Stimulated activated CD8-positive, alpha-beta memory T cell treated with anti-CD3 and anti-CD28 coated beads, Interleukin-7, amount 100 ng/mL, for 24 hours (primary cell): ENCODE measurements around the gene CEMIP2.
A peak's percentile ranks its signal among the peaks of the same experiment; 100 is the strongest.
"Not testable (repeated sequence)": the region's sequence is repeated elsewhere in the genome, so short reads cannot be mapped to it uniquely, and the experiment has no call there.

Source experiments
- DNase-seq: peaks from one replicate; pipeline ENCODE4 v3.0.0-alpha.2; 2020; ENCODE audit warnings: low read depth

CEMIP2 gene, protein sequence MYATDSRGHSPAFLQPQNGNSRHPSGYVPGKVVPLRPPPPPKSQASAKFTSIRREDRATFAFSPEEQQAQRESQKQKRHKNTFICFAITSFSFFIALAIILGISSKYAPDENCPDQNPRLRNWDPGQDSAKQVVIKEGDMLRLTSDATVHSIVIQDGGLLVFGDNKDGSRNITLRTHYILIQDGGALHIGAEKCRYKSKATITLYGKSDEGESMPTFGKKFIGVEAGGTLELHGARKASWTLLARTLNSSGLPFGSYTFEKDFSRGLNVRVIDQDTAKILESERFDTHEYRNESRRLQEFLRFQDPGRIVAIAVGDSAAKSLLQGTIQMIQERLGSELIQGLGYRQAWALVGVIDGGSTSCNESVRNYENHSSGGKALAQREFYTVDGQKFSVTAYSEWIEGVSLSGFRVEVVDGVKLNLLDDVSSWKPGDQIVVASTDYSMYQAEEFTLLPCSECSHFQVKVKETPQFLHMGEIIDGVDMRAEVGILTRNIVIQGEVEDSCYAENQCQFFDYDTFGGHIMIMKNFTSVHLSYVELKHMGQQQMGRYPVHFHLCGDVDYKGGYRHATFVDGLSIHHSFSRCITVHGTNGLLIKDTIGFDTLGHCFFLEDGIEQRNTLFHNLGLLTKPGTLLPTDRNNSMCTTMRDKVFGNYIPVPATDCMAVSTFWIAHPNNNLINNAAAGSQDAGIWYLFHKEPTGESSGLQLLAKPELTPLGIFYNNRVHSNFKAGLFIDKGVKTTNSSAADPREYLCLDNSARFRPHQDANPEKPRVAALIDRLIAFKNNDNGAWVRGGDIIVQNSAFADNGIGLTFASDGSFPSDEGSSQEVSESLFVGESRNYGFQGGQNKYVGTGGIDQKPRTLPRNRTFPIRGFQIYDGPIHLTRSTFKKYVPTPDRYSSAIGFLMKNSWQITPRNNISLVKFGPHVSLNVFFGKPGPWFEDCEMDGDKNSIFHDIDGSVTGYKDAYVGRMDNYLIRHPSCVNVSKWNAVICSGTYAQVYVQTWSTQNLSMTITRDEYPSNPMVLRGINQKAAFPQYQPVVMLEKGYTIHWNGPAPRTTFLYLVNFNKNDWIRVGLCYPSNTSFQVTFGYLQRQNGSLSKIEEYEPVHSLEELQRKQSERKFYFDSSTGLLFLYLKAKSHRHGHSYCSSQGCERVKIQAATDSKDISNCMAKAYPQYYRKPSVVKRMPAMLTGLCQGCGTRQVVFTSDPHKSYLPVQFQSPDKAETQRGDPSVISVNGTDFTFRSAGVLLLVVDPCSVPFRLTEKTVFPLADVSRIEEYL (N-terminal part only)

DNA sequence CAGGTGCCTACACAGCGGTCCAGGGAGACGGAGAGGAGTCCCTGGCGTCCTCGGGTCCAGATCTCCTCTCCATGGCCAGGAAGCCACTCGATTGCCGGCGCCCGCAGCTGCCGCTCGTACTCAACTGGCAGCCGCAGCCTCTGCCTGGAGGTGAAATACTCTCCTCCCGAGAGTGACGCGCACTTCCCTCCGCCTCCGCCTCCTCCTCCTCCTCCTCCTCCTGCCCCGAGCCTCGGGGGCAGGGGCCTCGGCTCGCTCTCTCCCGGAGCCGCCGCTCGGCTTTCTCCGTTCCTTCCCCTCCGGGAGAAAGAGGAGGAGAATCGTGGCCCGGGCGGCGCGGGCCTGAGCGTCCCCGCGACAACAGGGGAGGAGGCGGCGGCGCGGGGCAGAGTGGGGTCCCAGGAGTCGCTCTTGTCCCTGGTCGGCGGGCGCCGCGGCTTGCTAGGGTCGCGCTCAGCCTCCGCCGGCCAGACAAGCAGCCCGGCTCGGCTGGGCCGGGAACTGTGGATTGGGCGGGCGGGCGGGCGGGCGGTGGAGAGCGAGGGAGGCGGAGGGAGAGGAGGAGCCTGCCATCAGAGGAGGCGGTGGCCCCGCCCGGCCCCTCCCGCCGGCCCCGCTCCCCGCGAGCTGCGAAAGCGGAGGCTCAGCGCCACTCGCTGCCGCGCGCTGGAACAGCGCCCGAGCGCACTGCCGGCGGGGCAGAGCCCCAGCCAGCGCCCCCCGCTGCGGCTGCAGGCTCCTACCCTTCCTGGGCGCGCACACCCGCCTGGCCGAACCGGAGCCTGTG, at the start of gene CEMIP2:
TSS of gene CEMIP2 (minus strand) at position 126 of the 787 bp plus-strand sequence. CDS start 18,140 bp downstream, outside the sequence.
- DNase-seq, result peak; percentile 71

DNA sequence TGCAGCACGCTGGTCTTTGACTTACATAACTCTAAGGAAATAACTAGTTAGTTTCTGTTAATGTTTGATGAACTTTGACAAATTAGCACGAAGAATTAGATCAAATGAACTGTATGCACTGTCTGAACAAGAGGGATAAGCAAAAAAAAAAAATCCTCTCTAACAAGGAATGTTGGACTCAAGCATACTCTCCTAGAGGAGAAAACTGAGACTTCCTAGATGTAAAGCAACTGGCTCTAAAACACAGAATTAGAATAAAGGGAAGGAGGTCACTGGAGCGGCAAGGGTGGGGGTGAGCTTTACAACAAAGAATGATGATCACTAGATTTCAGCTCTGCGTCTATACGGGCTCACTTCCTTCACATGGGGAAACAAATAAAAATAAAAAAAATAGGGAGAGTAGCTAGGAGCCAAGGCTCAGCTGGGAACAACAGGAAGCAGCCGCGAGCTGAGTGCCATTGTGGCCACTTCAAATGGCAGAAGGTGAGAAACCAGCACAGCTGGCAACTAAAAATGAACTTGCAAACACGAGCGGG, 48.7 kb upstream of the CEMIP2 start:
- DNase-seq, result no peak

DNA sequence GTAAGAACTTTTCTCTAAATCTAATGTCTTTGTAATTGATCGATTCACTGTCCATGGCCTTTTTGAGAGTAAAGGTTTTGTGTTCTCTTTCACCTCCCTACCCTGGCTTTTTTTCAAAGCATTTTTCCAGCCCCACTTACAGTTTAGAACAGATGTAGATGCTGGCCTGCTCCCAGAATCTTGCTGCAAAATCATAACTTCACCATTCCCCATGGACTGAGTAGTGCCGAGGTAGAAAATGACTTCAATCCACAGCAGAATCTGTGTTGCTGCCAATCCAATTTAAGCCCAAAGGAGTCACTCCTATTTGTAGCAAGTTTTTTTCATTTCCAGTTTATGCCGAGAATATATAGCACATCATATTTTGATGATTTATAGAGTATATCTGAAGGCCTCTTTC, 46.5 kb upstream of the CEMIP2 start:
- no peak for DNase-seq

DNA sequence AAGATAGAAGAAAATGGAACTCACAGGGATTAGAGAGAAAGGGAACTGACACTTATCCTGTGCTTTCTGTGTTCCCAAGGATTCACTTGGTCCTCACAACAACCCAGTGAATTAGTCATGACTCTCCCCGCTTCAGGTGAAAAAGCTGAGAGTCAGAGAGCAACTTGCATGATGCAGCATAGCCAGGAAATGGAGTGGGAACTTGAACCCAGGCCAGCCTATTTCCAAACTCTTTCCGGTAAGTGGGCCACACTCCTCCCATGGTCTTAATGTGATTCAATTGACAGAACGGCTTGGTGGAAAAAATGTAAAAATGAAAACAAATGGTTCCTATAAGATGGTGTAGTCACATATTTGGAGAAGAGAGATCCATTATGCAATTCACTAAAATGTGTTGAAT, 45.9 kb upstream of the CEMIP2 start:
- DNase-seq, result no peak

DNA sequence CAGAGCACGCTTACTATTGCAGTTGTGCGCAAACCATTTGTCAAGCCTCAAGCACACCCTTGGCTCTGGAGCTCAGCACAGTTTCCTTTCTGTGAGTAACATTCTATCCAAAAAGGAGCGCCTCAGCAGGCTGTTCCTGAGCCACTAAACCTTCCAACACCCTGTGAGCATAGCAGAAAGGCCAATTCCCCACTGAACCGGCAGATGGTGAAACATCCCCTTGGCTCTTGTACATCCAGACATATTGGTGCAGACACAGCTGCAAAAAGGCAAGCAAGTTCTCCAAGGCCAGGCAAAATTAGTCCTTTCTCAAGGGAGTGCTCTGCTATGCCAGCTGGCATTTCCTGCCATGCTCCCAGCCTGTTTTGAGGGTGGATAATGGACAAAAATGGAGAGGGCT, 44.1 kb upstream of the CEMIP2 start:
- DNase-seq, result no peak

DNA sequence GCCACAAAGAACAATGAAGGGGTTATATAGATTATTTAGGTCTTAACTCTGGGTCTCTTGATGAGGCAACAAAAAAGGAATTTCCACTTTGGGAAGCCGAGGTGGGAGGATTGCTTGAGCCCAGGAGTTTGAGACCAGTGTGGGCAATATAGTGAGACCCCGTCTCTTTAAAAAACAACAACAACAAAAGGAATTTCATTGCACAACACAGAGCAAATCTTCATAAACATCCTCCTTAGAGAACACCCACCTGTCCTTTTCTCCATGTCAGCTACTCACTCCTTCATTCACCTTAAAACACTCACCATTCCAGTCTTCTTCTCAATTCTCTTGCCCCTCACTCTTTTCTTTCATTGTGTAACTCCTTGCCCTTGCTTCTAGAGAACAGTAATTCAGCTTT, 39.8 kb upstream of the CEMIP2 start:
- DNase-seq, result no peak

DNA sequence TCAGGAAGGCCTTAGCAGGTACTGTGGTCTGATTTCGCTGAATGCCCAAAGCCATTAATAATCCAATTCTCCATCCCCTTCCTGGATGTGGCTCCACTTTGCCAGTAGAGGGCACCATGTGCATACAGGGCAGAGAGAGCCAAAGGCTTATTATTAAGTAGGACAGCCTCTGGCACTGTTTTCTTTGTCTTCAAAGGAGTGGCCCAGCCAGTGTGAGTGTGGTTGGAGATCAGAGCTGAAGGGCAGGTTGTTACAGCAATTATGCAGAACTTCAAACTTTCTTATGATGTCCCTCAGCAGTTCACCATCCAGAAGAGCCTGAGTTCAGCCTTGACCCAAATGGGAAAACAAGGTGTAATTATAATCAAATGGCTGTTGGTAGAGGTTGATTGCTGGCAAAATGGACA, 38.6 kb upstream of the CEMIP2 start:
- no peak for DNase-seq

DNA sequence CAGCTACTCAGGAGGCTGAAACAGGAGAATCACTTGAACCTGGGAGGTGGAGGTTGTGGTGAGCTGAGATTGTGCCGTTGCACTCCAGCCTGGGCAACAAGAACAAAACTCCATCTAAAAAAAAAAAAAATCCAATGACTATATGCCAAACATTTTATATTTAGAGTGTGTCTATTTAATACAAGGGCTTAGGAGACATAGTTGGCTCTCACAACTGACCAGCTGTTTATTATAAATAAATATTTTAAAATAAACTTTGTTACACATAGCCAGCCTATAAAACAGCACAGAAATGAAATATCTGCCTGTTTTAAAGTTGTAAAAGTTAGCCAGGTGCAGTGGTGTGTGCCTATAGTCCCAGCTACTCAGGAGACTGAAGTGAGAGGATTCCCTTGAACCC, 36.8 kb upstream of the CEMIP2 start:
- not testable (repeated sequence) for DNase-seq

DNA sequence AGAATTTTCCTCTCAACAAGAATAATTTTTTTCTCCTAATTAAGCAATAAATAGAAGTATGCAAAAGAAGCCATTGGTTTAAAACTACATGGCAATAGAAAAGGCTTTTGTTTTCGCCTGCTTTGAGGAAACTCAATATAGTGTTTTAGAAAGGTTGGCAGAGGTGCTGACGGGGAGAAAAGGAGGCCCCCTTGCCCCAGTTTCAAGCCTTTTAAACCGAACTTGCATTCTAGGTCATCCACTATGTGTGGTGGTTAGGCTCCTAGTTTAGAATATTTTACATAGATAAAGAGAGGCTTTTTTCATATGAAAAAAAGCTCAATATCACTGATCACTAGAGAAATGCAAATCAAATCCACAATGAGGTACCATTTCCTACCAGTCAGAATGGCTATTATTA, 33.5 kb upstream of the CEMIP2 start:
- DNase-seq, result no peak

DNA sequence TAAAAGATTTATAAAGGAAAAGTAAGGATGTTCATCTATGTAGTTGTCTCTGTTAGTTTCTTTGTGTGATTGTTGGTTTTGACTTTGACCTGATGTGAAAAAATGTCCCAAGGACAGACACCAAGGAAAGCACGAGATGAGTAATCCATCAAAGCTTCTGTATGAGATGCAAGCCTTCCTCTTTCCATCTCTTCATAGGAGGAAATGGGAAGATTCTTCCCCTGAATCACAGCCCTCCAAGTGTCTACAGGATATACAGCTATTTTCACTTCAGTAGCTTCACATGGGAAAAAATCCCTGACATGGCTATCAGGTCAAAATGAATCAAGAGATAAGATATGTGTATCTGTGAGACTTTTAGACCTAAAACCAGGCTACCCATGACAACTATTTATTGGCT, 29.0 kb upstream of the CEMIP2 start:
- no peak for DNase-seq

DNA sequence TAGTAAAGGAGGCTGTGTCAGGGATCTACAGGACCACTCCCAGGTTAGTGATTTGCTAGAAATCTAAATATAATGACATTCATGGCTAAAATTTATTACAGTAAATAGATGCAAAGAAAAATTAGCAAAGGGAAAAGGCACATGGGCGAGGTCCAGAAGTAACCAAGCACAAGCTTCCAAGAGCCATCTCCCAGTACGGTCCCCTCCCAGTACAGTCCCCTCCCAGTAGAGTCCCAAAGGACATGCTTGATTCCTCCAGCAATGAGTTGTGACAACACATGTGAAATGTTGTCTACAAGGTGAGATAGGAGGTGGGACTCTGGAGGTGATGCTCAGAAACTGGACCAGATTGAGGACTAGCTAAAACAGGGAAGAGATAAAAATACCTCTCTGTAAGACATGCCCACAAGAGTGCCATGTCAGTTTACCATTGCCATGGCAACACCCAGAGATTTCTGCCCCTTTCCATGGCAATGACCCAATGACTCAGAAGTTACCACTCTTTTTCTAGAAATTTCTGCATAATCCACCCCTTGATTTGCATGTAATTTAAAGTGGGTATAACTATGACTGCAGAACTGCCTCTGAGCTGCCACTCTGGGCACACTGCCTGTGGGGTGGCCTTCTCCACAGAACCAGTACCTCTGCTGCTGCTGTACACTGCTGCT, 27.9 kb upstream of the CEMIP2 start:
- DNase-seq, result no peak

DNA sequence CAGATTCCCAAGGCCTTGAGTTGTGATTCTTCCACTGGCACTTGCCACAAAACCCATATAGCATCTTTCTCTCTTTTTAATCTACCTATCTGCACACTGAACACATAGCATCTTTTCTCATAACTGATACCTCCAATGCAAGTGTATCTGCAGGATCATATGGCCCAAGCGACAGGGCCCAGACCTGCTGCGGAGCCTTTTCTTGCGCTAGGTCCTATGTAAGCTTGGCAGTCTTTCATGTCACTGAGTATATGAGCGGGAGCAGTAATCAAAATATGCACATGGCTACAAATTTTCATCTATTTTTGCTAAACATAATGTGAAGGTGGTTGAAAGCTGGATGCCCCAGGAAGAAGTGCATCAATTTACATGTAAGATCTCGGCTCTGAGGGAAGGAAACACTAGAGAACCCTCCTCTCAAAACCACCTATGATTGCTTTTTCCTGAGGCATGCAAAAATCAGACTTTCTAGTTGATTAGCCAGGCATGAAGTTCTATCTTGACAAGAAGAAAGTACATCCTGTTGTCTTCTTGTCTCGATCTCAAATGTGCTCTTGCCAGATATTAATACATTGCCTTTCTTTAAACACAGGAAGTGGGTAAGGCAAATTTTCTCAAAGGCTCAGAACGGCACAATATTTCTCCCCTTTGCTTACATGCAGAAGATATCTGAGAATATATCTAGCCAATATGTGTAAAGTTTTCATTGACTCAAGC, 26.9 kb upstream of the CEMIP2 start:
- DNase-seq, result no peak

DNA sequence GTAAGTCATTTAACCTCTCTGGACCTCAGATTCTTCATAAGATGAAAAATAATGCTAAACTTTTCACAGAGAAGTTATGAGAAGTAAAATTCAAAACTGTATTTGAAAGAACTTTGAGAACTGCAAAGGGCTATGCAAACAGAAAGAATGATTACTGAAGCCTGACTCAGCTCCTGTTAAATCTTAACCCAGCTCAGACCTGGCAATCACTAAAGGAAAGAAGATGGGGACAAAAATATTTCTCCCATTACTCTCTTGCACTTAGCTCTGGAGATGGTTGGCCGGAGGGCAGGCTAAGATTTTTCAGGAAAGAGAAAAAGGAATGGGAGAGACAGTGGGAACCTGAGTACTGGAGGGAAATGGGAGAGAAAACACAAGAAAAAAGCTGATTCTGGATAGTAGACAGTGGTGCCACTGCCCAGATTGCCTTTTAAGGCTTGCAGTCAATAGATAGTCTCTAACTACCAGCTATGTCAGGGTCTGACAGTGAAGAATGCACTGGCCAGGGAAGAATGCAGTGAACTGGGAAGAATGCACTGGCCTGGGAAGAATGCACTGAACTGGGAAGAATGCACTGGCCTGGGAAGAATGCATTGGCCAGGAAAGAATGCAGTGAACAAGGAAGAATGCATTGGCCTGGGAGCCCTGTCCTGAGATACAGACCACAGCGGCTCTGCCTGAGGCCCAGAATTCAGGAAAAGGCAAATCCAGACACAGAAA, 25.2 kb upstream of the CEMIP2 start:
- no peak for DNase-seq

DNA sequence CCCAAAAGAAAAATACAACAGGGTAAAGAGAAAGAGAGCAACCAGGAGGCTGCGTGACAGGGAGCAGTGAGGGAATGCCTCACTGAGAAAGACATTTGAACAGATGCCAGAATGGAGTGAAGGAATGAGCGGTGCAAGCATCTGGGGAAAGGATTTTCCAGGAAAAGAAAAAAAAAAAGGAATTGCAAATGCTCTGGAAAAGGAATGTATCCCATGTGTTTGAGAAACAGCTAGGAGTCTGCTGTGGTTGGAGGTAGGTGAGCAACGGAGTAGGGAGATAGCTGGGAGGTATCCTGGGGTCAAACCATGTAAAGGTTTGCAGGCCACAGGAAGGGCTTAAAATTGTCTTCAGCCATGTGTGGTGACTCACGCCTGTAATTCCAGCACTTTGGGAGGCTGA, 23.6 kb upstream of the CEMIP2 start:
- no peak for DNase-seq

DNA sequence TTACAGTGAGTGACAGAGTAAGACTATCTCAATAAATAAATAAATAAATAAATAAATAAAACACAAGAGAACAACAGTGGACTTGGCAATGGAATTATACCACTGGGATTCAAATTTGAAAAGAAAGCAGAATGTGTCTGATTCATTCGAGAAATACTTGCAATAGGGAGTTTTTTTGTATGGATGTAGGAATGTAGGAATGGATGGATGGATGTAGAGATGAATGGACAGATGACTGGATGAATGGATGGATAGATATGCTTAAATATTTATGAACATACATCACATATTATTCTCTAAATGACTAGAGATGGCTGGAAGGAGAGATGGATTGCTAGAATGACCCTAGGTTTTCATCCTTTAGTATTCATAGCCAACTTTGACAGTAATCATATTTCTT, 22.0 kb upstream of the CEMIP2 start:
- DNase-seq, result no peak

DNA sequence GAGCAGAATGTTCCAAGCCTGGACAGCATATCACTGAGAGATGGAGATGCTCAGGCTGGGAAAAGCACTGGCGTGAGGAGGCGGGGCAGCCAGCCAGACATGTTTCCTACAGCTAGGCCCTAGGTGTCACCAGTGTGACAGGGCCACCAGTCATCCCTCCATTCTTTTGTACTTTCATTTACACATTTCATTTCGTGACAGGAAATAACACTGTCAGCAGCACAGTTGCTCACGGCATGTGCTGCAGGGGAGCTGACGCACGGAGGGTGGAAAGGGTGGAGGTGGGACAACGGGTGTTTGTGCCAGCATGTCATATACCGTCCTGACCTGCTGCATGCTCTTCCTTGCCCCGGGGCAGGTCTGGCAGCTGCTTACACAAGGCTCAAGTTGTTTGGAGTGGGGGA, 14.8 kb upstream of the CEMIP2 start:
- peak; percentile 59 for DNase-seq

DNA sequence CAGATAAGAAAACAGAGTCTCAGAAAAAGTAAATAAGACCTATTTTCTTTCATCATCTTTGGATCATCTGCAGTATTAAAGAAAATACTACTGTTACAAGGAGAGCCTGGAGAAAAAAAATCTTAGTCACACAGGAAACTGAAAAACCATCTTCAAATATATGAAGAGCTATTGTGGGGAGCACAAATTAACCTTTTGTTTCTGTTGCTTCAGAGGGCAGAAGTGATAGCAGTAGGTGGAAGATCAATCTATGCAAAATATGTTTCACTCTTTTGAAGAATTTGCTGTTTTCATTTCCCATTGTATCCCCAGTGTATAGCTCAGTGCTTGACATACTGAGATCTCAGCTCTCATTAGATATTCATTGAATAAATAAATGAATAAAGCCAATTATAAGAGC, 13.1 kb upstream of the CEMIP2 start:
- no peak for DNase-seq

DNA sequence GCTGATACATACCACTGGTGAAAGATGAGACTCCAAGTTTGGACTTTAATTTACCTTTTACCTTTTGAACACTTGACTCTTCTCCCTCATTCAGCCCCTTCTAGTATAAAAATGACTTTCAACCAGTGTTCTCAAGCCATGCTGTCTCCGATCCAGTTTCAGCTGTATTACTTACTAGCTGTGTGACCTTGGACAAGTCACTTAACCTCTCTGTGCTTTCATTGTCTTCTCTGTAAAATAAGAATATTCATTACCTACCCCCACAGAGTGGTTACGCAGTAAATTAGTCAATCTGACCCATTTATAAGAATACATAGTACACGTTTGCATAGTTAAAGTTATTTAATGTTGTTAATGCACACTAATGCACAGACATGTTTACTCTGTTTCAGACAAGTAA, 12.6 kb upstream of the CEMIP2 start:
- DNase-seq, result no peak

DNA sequence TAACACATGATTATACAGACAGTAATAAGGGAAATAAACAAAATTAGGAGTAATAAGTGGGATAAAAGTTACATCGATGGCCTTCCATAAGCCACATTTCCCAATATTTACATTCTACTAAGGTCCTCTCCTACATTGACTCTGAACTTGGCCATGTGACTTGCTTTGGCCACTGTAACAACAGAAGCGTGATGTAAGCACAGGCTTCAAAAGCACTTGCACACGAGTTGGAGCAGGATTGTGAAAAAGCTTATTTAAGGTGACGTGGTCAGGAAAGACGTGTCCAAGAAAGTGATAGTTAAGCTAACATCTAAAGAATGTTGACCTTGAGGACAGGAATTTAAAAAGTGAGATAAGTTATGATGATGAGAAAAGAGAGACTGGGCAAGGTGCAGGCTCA, 9.8 kb upstream of the CEMIP2 start:
- DNase-seq, result no peak
